ENCODE data around the gene SCFD1.

SCFD1 gene

GRCh38 chr14:30757082-30757481 is 135.0 kb downstream of the SCFD1 start:
- DNase-seq (ENCODE audit: low spot score), result no peak

- no peak for DNase-seq (ENCODE audit: low spot score)
Measured at GRCh38 chr14:30759172-30760125, 137.3 kb downstream of the SCFD1 start.

GRCh38 chr14:30763891-30764290 is 141.8 kb downstream of the SCFD1 start:
- DNase-seq (ENCODE audit: low spot score), result no peak

DNA sequence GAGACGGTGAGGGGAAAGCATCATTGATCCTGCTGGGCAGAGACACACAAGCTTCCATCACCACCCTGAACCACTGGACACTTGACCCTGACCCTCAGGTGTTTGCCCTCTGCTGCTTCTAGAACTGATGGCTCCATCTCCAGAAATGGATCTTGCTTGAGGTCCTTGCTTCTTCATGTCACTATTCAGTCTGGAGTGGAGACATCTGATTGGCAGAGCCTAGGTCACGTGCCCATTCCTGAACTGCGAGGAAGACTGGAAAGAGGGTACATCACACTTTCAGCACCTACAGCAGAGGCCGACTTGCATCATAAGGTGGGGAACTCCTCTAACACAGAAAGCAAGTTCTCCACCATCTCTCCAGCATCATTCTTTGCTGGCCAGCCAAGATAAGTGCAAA is 145.5 kb downstream of the SCFD1 start:
- no peak for DNase-seq (ENCODE audit: low spot score)

- DNase-seq (ENCODE audit: low spot score), result no peak
Measured at GRCh38 chr14:30768791-30769190, 146.7 kb downstream of the SCFD1 start.

GRCh38 chr14:30770376-30770775 is 148.3 kb downstream of the SCFD1 start:
- no peak for DNase-seq (ENCODE audit: low spot score)

DNA sequence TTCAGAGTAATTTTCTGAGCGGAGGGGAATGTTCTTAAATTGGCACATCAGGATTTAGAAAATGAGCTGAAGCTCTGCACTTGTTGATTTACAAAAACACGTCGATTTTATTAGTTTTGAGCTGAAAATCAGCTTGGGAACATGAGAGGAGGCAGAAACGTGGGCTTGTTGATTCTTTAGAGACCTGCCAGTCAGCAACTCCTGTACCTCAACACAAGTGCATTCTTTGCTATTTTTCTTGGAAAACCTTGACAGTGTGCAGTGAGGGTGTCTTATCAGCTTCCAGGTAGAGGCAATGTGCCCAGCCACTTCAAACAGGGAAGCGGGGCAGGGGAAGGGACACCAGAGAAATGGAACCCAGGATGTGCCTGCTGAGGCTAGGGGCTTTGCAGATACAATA is 149.5 kb downstream of the SCFD1 start:
- DNase-seq (ENCODE audit: low spot score), result no peak

DNA sequence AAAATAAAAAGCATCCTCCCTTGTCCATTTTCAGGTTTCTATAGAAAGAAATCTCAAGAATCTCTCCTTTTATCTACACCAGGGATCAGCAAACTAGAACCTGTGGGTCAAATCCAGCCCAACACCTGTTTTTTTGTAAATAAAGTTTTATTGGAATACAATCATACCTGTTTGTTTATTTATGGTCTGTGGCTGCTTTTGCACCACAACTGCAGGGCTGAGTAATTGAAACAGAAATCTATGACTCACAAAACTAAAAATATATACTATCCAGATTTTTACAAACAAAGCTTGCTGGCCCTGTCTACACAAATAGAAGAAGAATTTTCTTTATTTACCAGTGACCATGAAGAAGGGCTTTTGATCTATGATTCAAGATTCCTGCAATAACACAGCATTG is 157.1 kb downstream of the SCFD1 start:
- DNase-seq (ENCODE audit: low spot score), result no peak
